ENCODE measurements around the gene ATCAY.

Gene ATCAY

DNA sequence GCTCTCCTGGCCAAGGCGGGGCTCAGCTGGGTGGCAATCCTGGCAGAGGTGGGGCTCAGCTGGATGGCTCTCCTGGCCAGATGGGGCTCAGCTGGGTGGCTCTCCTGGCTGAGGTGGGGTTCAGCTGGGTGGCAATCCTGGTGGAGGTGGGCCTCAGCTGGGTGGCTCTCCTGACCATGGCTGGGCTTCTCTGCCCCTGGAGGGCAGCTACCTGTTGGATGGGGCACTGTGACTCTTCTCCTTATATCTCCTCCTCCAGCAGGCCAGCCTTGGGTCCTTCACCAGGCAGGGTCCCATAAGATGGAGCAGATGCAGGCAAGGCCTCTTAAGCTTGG, 28.3 kb upstream of the ATCAY start:
- TF ChIP-seq, protein P1, sequence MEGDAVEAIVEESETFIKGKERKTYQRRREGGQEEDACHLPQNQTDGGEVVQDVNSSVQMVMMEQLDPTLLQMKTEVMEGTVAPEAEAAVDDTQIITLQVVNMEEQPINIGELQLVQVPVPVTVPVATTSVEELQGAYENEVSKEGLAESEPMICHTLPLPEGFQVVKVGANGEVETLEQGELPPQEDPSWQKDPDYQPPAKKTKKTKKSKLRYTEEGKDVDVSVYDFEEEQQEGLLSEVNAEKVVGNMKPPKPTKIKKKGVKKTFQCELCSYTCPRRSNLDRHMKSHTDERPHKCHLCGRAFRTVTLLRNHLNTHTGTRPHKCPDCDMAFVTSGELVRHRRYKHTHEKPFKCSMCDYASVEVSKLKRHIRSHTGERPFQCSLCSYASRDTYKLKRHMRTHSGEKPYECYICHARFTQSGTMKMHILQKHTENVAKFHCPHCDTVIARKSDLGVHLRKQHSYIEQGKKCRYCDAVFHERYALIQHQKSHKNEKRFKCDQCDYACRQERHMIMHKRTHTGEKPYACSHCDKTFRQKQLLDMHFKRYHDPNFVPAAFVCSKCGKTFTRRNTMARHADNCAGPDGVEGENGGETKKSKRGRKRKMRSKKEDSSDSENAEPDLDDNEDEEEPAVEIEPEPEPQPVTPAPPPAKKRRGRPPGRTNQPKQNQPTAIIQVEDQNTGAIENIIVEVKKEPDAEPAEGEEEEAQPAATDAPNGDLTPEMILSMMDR (IDR thresholded peaks at IDR 0.05; ENCODE audit: control extremely low read depth, extremely low read depth, low read depth, missing control alignments): no peak
- ChIA-PET POLR2A (no interaction called here), CTCF (interaction anchor here (1.0 kb wide), 1 partner anchor 11 kb away, joined by 3 read pairs; no protein-coding TSS in a partner anchor)
- DNase-seq (ENCODE audit: extremely low spot score): no peak

DNA sequence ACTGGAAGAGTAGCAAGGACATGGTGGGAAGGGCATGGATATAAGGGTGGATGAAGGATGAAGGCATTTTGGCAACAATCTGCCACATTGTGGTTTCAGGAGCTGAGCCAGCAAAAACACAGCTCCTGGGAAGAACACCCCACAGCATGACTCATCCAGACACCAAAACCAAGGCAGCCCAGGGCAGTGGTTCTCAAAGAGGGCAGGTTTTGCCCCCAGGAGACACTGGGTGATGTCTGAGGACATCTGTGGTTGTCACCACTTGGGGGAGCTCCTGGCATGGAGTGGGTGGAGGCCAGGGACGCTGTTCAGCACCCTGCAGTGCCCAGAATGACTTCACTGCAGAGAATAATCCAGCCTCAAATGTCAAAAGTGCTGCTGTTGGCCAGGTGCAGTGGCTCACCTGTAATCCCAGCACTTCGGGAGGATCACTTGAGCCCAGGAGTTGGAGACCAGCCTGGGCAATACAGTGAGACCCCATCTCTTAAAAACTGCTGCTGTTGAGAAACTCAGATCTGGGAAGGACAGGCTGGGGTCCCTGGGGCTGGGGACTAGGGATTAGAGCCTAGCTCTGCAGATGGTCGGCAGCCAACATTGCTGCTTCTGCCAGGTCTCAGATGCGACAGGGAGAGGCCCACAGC, 27.8 kb upstream of the ATCAY start:
- CTCF ChIA-PET: interaction anchor here (1.0 to 1.9 kb wide), 3 partner anchors 11 to 355 kb away, joined by 3 to 5 read pairs (median 3); no protein-coding TSS in a partner anchor
- POLR2A ChIA-PET: no interaction called here
- DNase-seq (ENCODE audit: extremely low spot score): no peak
- TF ChIP-seq, protein P1 (IDR thresholded peaks at IDR 0.05; ENCODE audit: control extremely low read depth, extremely low read depth, low read depth, missing control alignments): peak; percentile 13

DNA sequence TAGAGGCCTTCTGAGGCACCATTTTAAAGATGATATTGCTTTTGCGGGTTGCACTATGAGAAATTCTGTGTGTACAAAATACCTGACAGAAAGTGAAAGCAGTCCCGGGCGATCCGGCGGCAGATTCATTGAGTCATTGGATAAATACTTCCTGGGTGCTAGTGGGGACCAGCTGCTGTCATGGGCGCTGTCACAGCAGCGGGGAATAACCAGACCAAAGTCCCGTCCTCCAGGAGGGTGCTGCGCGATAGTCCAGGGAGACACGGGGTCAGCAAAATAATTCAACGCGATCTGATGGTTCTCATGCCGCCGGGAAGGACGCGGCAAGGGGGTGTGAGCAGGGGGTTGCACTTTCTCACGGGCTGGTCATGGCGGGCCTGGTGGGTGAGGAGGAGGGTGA, 25.2 kb upstream of the ATCAY start:
- TF ChIP-seq, protein P1 (IDR thresholded peaks at IDR 0.05; ENCODE audit: control extremely low read depth, extremely low read depth, low read depth, missing control alignments): no peak
- CTCF ChIA-PET: interaction anchor here (1.9 kb wide), 1 partner anchor 8 kb away, joined by 5 read pairs; no protein-coding TSS in a partner anchor
- POLR2A ChIA-PET: no interaction called here
- no peak for DNase-seq (ENCODE audit: extremely low spot score)

- ChIA-PET POLR2A (interaction anchor here (0.5 to 0.7 kb wide), 2 partner anchors 130 to 316 kb away, joined by 3 to 9 read pairs; no protein-coding TSS in a partner anchor), CTCF (no interaction called here)
- TF ChIP-seq, protein P1 (IDR thresholded peaks at IDR 0.05; ENCODE audit: control extremely low read depth, extremely low read depth, low read depth, missing control alignments): no peak
- peak; percentile 81 for DNase-seq (ENCODE audit: extremely low spot score)
These were observed 23.0 kb upstream of the ATCAY start for GRCh38 chr19:3857449-3858003.

DNA sequence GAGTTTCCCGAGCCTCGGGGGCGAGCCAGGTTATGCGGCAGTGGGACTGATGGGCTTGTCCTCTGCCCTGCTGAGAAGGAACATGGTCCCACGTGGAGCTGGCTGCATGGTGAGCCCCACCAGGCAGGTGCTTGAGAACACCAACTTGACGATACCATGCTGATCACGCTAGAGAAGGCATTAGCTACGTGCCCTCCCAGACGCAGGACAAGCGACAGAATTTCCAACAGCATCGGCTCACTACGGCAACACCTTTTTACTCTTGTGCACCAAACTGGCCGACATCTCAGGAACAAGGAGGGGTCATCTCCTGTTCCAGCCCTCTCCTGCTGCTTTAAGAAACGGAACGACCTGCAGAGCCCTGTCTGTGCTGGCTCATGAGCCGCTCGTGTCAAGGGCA, 20.0 kb upstream of the ATCAY start:
- ChIA-PET CTCF (interaction anchor here (0.9 kb wide), 1 partner anchor 38 kb away, joined by 3 read pairs; no protein-coding TSS in a partner anchor), POLR2A (no interaction called here)
- no peak for DNase-seq (ENCODE audit: extremely low spot score)
- TF ChIP-seq, protein P1 (IDR thresholded peaks at IDR 0.05; ENCODE audit: control extremely low read depth, extremely low read depth, low read depth, missing control alignments): no peak

DNA sequence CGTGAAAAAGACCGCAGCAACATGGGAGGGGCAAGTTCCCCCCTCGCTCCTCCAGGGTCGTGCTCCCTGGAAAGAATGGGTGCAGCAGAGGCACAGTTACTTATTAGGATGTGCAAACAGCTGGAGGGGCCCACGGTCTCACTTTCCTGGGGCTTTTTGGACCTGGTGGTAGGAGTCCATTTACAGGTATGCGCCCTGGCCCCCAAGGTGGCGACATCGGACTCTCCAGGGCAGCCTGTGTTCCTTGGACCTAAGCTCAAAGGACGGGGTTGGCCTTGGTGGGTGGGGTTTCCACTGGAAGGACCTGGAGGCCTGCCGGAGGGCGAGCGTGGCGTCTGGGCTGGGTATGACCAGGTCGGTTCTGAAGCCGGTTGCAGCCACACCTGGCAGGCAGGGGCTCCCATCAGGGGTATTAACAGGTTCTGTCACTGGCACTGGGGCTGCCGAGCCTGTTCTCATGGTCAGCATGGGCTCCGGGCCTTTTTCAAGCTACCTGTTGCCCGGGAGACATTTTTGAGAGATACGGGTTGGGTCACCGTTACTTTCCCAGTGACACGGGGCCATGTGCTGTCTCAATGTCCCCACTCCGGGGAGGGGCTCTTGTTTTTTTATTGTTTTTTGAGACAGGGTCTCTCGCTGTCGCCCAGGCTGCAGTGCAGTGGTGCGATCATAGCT, 17.5 kb upstream of the ATCAY start:
- CTCF ChIA-PET: interaction anchor here (1.1 to 2.0 kb wide), 4 partner anchors 9 to 41 kb away, joined by 3 to 5 read pairs (median 4); no protein-coding TSS in a partner anchor
- TF ChIP-seq, protein P1 (IDR thresholded peaks at IDR 0.05; ENCODE audit: control extremely low read depth, extremely low read depth, low read depth, missing control alignments): no peak
- DNase-seq (ENCODE audit: extremely low spot score): no peak
- POLR2A ChIA-PET: no interaction called here
